Neutrophil (primary cell): ENCODE measurements around the gene MC1R.
"Not testable (repeated sequence)": the region's sequence is repeated elsewhere in the genome, so short reads cannot be mapped to it uniquely, and the experiment has no call there.

ENCODE experiments used
- H3K27ac ChIP-seq: fragments of 200-600 bp; sonication (generic); 2 replicates; pipeline ENCODE4 v1.5.1; 2016; ENCODE audit warnings: mild to moderate bottlenecking, moderate library complexity
- H3K27me3 ChIP-seq: fragments of 200-600 bp; sonication (generic); 2 replicates; pipeline ENCODE4 v1.6.0; 2016; ENCODE audit warnings: mild to moderate bottlenecking
- H3K36me3 ChIP-seq: fragments of 200-600 bp; sonication (generic); 2 replicates; pipeline ENCODE4 v1.5.1; 2017
- H3K4me1 ChIP-seq, 2 experiments: fragments of 200-600 bp in 1 of 2; sonication (generic) in 1 of 2; 1 replicate in 1 of 2; 2 replicates in 1 of 2; pipeline versions ENCODE4 v1.5.1 to v1.6.1; 2013 to 2016; ENCODE audit warnings: low read depth in 1 of 2, low read length in 1 of 2, mild to moderate bottlenecking in 1 of 2, moderate library complexity in 1 of 2; ENCODE audit not compliant: control insufficient read depth in 1 of 2, insufficient read depth in 1 of 2
- H3K4me3 ChIP-seq, 2 experiments: fragments of 200-600 bp in 1 of 2; sonication (generic) in 1 of 2; 1 replicate in 1 of 2; 2 replicates in 1 of 2; pipeline ENCODE4 v1.5.1; 2013 to 2016; ENCODE audit warnings: low read depth in 1 of 2, low read length in 1 of 2, mild to moderate bottlenecking in 1 of 2, moderate library complexity in 1 of 2
- H3K9me3 ChIP-seq: fragments of 200-600 bp; sonication (generic); 2 replicates; pipeline ENCODE4 v1.5.1; 2016
- TF ChIP-seq, protein P1 (sequence below): fragments of 200-600 bp; sonication (generic); IDR thresholded peaks from 2 replicates; pipeline ENCODE4 v1.5.1; 2016; ENCODE audit warnings: antibody characterized with exemption

Gene MC1R

DNA sequence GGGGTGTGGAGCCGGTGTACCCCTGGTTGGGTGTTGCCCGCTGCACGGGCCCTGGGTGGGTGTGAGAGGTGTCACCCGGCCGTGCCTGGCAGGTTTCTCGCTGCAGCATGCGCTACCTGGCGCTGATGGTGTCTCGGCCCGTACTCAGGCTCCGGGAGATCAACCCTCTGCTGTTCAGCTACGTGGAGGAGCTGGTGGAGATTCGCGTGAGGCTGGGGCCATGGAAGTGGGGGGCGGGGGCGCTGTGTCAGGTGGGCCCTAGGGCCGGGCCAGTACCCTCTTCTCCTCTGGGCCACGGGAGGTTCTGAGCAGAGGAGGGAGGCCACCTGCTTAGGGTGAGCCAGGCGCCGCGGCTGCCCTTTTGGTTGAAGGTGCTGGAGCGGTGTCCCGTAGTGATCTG, 43.3 kb downstream of the MC1R start:
- Histone ChIP-seq H3K9me3 (no peaks in the 10 kb centered on the region), H3K27me3 (no peaks in the 10 kb centered on the region), H3K27ac (no peak overlapping the region), H3K4me3 (no peak overlapping the region), H3K4me1 (peaks cover 37 to 42% of the 10 kb centered on the region in 2 experiments), H3K36me3 (peaks cover 93% of the 10 kb centered on the region)
- TF ChIP-seq, protein P1, sequence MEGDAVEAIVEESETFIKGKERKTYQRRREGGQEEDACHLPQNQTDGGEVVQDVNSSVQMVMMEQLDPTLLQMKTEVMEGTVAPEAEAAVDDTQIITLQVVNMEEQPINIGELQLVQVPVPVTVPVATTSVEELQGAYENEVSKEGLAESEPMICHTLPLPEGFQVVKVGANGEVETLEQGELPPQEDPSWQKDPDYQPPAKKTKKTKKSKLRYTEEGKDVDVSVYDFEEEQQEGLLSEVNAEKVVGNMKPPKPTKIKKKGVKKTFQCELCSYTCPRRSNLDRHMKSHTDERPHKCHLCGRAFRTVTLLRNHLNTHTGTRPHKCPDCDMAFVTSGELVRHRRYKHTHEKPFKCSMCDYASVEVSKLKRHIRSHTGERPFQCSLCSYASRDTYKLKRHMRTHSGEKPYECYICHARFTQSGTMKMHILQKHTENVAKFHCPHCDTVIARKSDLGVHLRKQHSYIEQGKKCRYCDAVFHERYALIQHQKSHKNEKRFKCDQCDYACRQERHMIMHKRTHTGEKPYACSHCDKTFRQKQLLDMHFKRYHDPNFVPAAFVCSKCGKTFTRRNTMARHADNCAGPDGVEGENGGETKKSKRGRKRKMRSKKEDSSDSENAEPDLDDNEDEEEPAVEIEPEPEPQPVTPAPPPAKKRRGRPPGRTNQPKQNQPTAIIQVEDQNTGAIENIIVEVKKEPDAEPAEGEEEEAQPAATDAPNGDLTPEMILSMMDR, result no peak

- peaks cover 96% of the 10 kb centered on the region for H3K36me3 ChIP-seq
- H3K9me3 ChIP-seq, result no peaks in the 10 kb centered on the region
- no peak overlapping the region for H3K4me3 ChIP-seq
- H3K4me1 ChIP-seq, result peaks cover 37 to 42% of the 10 kb centered on the region in 2 experiments
- H3K27ac ChIP-seq, result peak overlapping the region; percentile 33
- H3K27me3 ChIP-seq, result no peaks in the 10 kb centered on the region
- TF ChIP-seq, protein P1, result no peak
Measured at GRCh38 chr16:89962754-89963498, 44.3 kb downstream of the MC1R start.

DNA sequence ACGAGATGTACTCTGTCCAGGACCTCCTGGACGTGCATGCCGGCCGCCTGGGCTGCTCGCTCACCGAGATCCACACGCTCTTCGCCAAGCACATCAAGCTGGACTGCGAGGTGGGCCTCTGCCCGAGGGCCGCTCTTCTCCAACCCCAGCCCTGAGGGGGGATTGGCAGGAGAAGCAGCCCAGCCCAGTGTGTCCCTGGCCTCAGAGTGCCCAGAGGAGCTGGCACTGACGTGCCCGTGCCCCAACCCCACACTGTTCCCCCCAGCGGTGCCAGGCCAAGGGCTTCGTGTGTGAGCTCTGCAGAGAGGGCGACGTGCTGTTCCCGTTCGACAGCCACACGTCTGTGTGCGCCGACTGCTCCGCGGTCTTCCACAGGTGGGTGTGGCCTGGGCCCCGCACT, 45.5 kb downstream of the MC1R start:
- no peaks in the 10 kb centered on the region for H3K9me3 ChIP-seq
- no peaks in the 10 kb centered on the region for H3K27me3 ChIP-seq
- H3K36me3 ChIP-seq, result peaks cover 90% of the 10 kb centered on the region
- TF ChIP-seq, protein P1, result no peak
- peaks cover 25 to 39% of the 10 kb centered on the region in 2 experiments for H3K4me1 ChIP-seq
- H3K27ac ChIP-seq, result no peak overlapping the region
- no peak overlapping the region for H3K4me3 ChIP-seq

DNA sequence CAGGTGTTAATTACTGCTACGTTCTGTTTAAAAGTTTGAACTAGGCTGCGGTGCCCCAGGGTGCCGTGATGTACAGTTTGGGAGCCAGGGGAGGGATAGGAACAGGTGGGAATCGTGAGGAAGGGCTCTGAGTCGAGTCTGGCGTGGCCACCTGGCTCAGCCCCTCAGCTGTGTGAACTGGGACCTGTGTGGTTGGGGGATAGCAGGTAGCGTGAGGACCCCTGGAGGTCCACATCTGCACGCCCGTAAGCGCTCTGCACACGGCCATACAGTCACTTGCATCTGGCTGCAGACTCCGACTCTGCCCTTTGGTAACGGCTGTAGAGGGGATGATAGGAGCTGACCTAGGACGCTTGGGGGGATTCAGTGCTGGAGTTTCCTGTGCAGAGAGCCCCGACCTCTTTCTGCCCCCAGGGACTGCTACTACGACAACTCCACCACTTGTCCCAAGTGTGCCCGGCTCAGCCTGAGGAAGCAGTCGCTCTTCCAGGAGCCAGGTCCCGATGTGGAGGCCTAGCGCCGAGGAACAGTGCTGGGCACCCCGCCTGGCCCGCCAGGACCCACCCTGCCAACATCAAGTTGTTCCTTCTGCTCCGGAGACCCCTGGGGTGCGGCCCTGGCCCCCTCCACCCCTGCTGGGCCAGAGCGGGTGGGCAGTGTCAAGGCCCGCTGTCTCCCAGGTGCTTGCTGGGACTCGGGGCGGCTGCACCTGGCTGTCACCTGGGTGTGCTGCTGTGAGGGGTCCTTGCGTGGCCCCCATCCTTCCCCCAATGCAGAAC, 47.0 kb downstream of the MC1R start:
- H3K9me3 ChIP-seq, result no peaks in the 10 kb centered on the region
- H3K27ac ChIP-seq, result peak overlapping the region; percentile 80
- peaks cover 29 to 43% of the 10 kb centered on the region in 2 experiments for H3K4me1 ChIP-seq
- H3K4me3 ChIP-seq, result no peak overlapping the region
- no peaks in the 10 kb centered on the region for H3K27me3 ChIP-seq
- peaks cover 76% of the 10 kb centered on the region for H3K36me3 ChIP-seq
- TF ChIP-seq, protein P1, result no peak

- no peaks in the 10 kb centered on the region for H3K27me3 ChIP-seq
- H3K36me3 ChIP-seq, result peaks cover 65% of the 10 kb centered on the region
- H3K27ac ChIP-seq, result peak overlapping the region; percentile 80
- no peaks in the 10 kb centered on the region for H3K9me3 ChIP-seq
- H3K4me3 ChIP-seq, result no peak overlapping the region
- H3K4me1 ChIP-seq, result peaks cover 40 to 54% of the 10 kb centered on the region in 2 experiments
- TF ChIP-seq, protein P1, result no peak
Measured at GRCh38 chr16:89966756-89967155, 48.1 kb downstream of the MC1R start.

GRCh38 chr16:89967436-89967835, 48.8 kb downstream of the MC1R start:
- H3K4me3 ChIP-seq, result peak overlapping the region in 1 of 2 experiments; percentile 4
- peaks cover 44 to 58% of the 10 kb centered on the region in 2 experiments for H3K4me1 ChIP-seq
- not testable (repeated sequence) for H3K9me3 ChIP-seq, H3K27me3 ChIP-seq
- H3K36me3 ChIP-seq, result peaks cover 58% of the 10 kb centered on the region
- peak overlapping the region; percentile 80 for H3K27ac ChIP-seq

DNA sequence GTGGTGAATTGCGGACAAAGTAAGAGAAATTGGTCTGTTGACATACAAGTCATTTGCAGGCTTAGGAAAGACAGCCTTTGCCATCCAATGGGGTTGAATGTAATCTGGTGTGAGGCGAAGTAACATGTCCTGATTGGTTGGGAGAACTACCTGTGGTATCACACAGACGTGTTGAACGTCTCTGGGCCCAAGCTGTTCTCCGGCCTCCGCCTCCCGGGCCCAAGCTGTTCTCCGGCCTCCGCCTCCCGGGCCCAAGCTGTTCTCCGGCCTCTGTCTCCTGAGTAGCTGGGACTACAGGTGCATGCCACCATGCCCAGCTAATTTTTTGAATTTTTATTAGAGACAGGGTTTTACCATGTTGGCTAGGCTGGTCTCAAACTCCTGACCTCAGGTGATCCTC, 49.4 kb downstream of the MC1R start:
- Histone ChIP-seq H3K36me3 (peaks cover 52% of the 10 kb centered on the region), H3K27ac (peak overlapping the region; percentile 80), H3K4me1 (peaks cover 48 to 60% of the 10 kb centered on the region in 2 experiments)
- not testable (repeated sequence) for H3K9me3 ChIP-seq, H3K4me3 ChIP-seq, H3K27me3 ChIP-seq
